Fibroblast of peridontal ligament (primary cell): ENCODE results near the gene CHAF1B.

Source experiments
- DNase-seq: peaks from one replicate; pipeline ENCODE4 v3.0.0-alpha.2; 2010; ENCODE audit errors: extremely low read depth

CHAF1B gene

DNA sequence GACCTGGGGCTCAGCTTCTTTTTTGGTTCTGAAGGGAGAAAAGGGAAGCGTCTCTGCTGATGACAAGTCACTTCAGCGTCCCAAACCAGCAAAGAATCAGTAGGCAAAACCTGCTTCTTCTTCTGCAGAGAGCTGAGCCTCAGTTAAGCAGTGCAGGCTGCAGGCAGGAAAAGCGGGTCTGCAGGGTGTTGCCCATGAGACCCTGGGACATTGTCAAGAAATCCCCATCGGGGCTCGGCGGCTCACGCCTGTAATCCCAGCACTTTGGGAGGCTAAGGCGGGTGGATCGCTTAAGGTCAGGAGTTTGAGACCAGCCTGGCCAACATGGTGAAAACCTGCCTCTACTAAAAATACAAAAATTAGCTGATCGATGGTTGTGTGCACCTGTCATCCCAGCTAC, 78.0 kb downstream of the CHAF1B start:
- no peak for DNase-seq

DNA sequence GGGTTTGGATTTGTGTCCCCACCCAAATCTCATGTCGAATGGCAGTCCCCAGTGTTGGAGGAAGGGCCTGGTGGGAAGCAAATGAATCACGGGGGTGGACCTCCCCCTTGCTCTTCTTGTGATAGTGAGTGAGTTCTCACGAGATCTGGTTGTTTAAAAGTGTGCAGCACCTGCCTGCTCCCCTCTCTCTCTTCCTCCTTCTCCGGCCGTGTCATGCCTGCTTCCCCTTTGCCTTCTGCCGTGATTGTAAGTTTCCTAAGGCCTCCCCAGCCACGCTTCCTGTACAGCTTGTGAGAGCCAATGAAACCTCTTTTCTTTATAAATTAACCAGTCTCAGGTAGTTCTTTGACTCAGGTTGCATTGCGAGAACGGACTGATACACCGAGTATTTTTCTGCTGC, 78.8 kb downstream of the CHAF1B start:
- DNase-seq, result no peak

DNA sequence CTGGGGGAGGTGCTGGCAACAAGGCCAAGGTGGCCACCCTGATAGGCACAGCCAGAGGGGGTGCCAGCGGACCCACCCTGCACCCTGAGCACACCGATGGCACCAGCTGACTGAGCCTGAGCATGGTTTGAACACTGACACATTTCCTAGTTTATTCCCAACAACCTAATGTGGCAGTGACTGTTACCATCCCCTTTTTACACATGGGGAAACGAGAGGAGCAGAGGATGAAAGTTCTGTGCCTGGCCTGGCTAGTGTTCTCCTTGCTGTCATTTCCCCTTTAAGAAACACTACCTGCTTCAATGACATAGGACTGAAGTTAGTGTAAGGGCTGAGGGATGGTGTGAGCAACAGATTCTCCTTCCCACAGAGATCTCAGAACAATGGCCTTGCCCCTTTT, 79.4 kb downstream of the CHAF1B start:
- no peak for DNase-seq

DNA sequence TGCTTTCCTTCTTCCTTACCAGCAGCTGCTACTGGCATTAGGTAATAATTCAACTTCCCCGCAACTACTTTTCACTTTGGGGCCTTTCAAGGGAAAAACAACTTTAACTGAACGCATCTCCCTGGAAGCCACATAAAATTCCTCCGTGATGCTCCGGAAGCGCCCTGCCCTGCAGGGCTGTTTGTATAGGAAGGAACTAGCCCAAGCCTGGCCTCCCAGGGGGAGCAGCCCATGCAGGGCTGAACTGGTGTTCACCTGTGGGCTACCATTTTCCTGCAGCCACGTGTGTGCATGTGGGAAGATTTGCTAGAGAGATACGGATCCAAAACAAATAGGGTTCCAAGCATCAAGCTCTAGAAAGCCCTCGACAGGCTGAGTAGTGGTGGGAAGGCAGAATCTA, 80.3 kb downstream of the CHAF1B start:
- no peak for DNase-seq

DNA sequence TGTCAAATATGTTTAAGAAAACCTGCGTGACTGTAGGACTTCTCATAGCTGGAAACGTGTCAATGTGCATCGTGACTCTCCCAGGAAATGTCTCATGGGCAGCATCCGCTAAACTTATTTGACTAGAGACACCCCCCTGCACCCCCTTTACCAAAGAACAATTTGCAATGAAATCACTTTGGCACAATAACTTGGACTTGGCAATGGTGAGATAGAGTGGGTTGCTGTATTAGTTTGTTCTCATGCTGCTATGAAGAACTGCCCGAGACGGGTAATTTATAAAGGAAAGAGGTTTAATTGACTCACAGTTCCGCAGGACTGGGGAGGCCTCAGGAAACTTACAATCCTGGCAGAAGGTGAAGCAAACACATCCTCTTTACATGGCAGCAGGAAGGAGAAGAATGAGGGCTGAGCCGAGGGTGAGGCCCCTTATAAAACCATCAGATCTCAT, 80.9 kb downstream of the CHAF1B start:
- DNase-seq, result no peak
